ENCODE results near the gene TRIOBP.
A peak's percentile ranks its signal among the peaks of the same experiment; 100 is the strongest.

Gene TRIOBP

GRCh38 chr22:37749226-37749625 is 52.4 kb downstream of the TRIOBP start:
- in situ Hi-C loops (cut with MboI; ENCODE audit: low sequenced_read_pairs): no loop called here
- Histone ChIP-seq H3K4me3 (no peak overlapping the region), H3K36me3 (replicated peaks) (peaks cover 8% of the 10 kb centered on the region), H3K27me3 (ENCODE audit: low read depth) (no peaks in the 10 kb centered on the region), H3K9me3 (no peaks in the 10 kb centered on the region), H3K4me1 (peaks cover 5% of the 10 kb centered on the region)
- no peak for DNase-seq (ENCODE audit: low spot score in 2 of 2)

- DNase-seq (ENCODE audit: low spot score in 2 of 2): no peak
- Histone ChIP-seq H3K9me3 (no peaks in the 10 kb centered on the region), H3K4me1 (peaks cover 4% of the 10 kb centered on the region), H3K27me3 (ENCODE audit: low read depth) (no peaks in the 10 kb centered on the region), H3K4me3 (no peak overlapping the region), H3K36me3 (replicated peaks) (peaks cover 5% of the 10 kb centered on the region)
- in situ Hi-C loops (cut with MboI; ENCODE audit: low sequenced_read_pairs): no loop called here
These were observed 53.2 kb downstream of the TRIOBP start for GRCh38 chr22:37749831-37750595.

GRCh38 chr22:37750596-37751162 is 53.8 kb downstream of the TRIOBP start:
- no peak for DNase-seq (ENCODE audit: low spot score in 2 of 2)
- no peak overlapping the region for H3K4me3 ChIP-seq

GRCh38 chr22:37751449-37752188 is 54.8 kb downstream of the TRIOBP start:
- no peak for DNase-seq (ENCODE audit: low spot score in 2 of 2)
- H3K36me3 ChIP-seq (replicated peaks): peaks cover 11% of the 10 kb centered on the region
- H3K27me3 ChIP-seq (ENCODE audit: low read depth): no peaks in the 10 kb centered on the region
- no peaks in the 10 kb centered on the region; the same call in 1 of the 2 replicates for H3K4me1 ChIP-seq
- H3K9me3 ChIP-seq: no peaks in the 10 kb centered on the region
- H3K4me3 ChIP-seq: no peak overlapping the region
- in situ Hi-C loops (cut with MboI; ENCODE audit: low sequenced_read_pairs): no loop called here

More at GRCh38 chr22:37750596-37751162, 53.8 kb downstream of the TRIOBP start:
- peaks cover 8% of the 10 kb centered on the region for H3K36me3 ChIP-seq (replicated peaks)
- H3K4me1 ChIP-seq: no peaks in the 10 kb centered on the region; the same call in 1 of the 2 replicates
- no peaks in the 10 kb centered on the region for H3K9me3 ChIP-seq
- no peaks in the 10 kb centered on the region for H3K27me3 ChIP-seq (ENCODE audit: low read depth)
- in situ Hi-C loops (cut with MboI; ENCODE audit: low sequenced_read_pairs): no loop called here

- peak in 1 of 2 experiments; percentile 51 for DNase-seq (ENCODE audit: low spot score in 2 of 2)
- Histone ChIP-seq H3K4me1 (no peaks in the 10 kb centered on the region; the same call in 1 of the 2 replicates), H3K27me3 (ENCODE audit: low read depth) (no peaks in the 10 kb centered on the region), H3K36me3 (replicated peaks) (peaks cover 15% of the 10 kb centered on the region), H3K4me3 (no peak overlapping the region), H3K9me3 (no peaks in the 10 kb centered on the region)
- in situ Hi-C loops (cut with MboI; ENCODE audit: low sequenced_read_pairs): no loop called here
These were observed 55.6 kb downstream of the TRIOBP start for GRCh38 chr22:37752189-37753087.

- no peak for DNase-seq (ENCODE audit: low spot score in 2 of 2)
- in situ Hi-C loops (cut with MboI; ENCODE audit: low sequenced_read_pairs): no loop called here
- H3K36me3 ChIP-seq (replicated peaks): peaks cover 20% of the 10 kb centered on the region
- H3K27me3 ChIP-seq (ENCODE audit: low read depth): no peaks in the 10 kb centered on the region
- H3K9me3 ChIP-seq: no peaks in the 10 kb centered on the region
- H3K4me3 ChIP-seq: no peak overlapping the region
- H3K4me1 ChIP-seq: no peaks in the 10 kb centered on the region; the same call in 1 of the 2 replicates
These were observed 56.9 kb downstream of the TRIOBP start for GRCh38 chr22:37753746-37754145.

- Histone ChIP-seq H3K4me1 (no peaks in the 10 kb centered on the region), H3K36me3 (replicated peaks) (peaks cover 37% of the 10 kb centered on the region), H3K9me3 (no peaks in the 10 kb centered on the region), H3K27me3 (ENCODE audit: low read depth) (no peaks in the 10 kb centered on the region), H3K4me3 (no peak overlapping the region)
- in situ Hi-C loops (cut with MboI; ENCODE audit: low sequenced_read_pairs): no loop called here
- no peak for DNase-seq (ENCODE audit: low spot score in 2 of 2)
These were observed 60.8 kb downstream of the TRIOBP start for GRCh38 chr22:37757663-37758062.

GRCh38 chr22:37758694-37759093 is 61.8 kb downstream of the TRIOBP start:
- Histone ChIP-seq H3K9me3 (no peaks in the 10 kb centered on the region), H3K36me3 (replicated peaks) (peaks cover 33% of the 10 kb centered on the region), H3K4me1 (no peaks in the 10 kb centered on the region), H3K4me3 (no peak overlapping the region), H3K27me3 (ENCODE audit: low read depth) (no peaks in the 10 kb centered on the region)
- DNase-seq (ENCODE audit: low spot score in 2 of 2): no peak
- in situ Hi-C loops (cut with MboI; ENCODE audit: low sequenced_read_pairs): no loop called here

- no peak for DNase-seq (ENCODE audit: low spot score in 2 of 2)
- Histone ChIP-seq H3K36me3 (replicated peaks) (peaks cover 32% of the 10 kb centered on the region), H3K4me3 (no peak overlapping the region), H3K9me3 (no peaks in the 10 kb centered on the region), H3K4me1 (no peaks in the 10 kb centered on the region), H3K27me3 (ENCODE audit: low read depth) (no peaks in the 10 kb centered on the region)
- in situ Hi-C loops (cut with MboI; ENCODE audit: low sequenced_read_pairs): no loop called here
These were observed 62.4 kb downstream of the TRIOBP start for GRCh38 chr22:37759281-37759680.

GRCh38 chr22:37760152-37760551 is 63.3 kb downstream of the TRIOBP start:
- Histone ChIP-seq H3K27me3 (ENCODE audit: low read depth) (no peaks in the 10 kb centered on the region), H3K9me3 (no peaks in the 10 kb centered on the region), H3K4me3 (no peak overlapping the region), H3K4me1 (no peaks in the 10 kb centered on the region), H3K36me3 (replicated peaks) (peaks cover 32% of the 10 kb centered on the region)
- DNase-seq (ENCODE audit: low spot score in 2 of 2): no peak
- in situ Hi-C loops (cut with MboI; ENCODE audit: low sequenced_read_pairs): no loop called here

- DNase-seq (ENCODE audit: low spot score in 2 of 2): no peak
- H3K4me3 ChIP-seq: no peak overlapping the region
- no peaks in the 10 kb centered on the region for H3K27me3 ChIP-seq (ENCODE audit: low read depth)
- no peaks in the 10 kb centered on the region for H3K4me1 ChIP-seq
- peaks cover 23% of the 10 kb centered on the region for H3K36me3 ChIP-seq (replicated peaks)
- in situ Hi-C loops (cut with MboI; ENCODE audit: low sequenced_read_pairs): no loop called here
- H3K9me3 ChIP-seq: no peaks in the 10 kb centered on the region
These were observed 65.6 kb downstream of the TRIOBP start for GRCh38 chr22:37762389-37762836.

- Histone ChIP-seq H3K4me3 (no peak overlapping the region), H3K36me3 (replicated peaks) (peaks cover 19% of the 10 kb centered on the region), H3K9me3 (no peaks in the 10 kb centered on the region), H3K27me3 (ENCODE audit: low read depth) (no peaks in the 10 kb centered on the region), H3K4me1 (no peaks in the 10 kb centered on the region)
- no peak for DNase-seq (ENCODE audit: low spot score in 2 of 2)
- in situ Hi-C loops (cut with MboI; ENCODE audit: low sequenced_read_pairs): no loop called here
These were observed 66.2 kb downstream of the TRIOBP start for GRCh38 chr22:37763012-37763411.

- no peaks in the 10 kb centered on the region for H3K4me1 ChIP-seq
- DNase-seq (ENCODE audit: low spot score in 2 of 2): no peak
- in situ Hi-C loops (cut with MboI; ENCODE audit: low sequenced_read_pairs): no loop called here
These were observed 66.8 kb downstream of the TRIOBP start for GRCh38 chr22:37763652-37764051.

More at GRCh38 chr22:37763652-37764051, 66.8 kb downstream of the TRIOBP start:
- Histone ChIP-seq H3K27me3 (ENCODE audit: low read depth) (no peaks in the 10 kb centered on the region), H3K9me3 (no peaks in the 10 kb centered on the region), H3K4me3 (no peak overlapping the region), H3K36me3 (replicated peaks) (peaks cover 18% of the 10 kb centered on the region)

Data from HAP-1 (cell line).